Adrenal gland (tissue), 12 donors: Measurements from ENCODE around the gene PPEF2. TPM values are rescaled to one million over a fixed set of nuclear protein-coding genes. Genes with fewer than 3 reads are reported as not detected.
"Not testable (repeated sequence)": the region's sequence is repeated elsewhere in the genome, so short reads cannot be mapped to it uniquely, and the experiment has no call there.

Experiments
- DNase-seq, 7 donors: peaks; one replicate each; pipeline ENCODE4 v3.0.0-alpha.2; 2019 to 2020
- H3K27ac ChIP-seq, 5 donors: fragments of 200-600 bp; sonication (generic) in 4 of 5; 1 replicate in 3 of 5; 2 replicates in 2 of 5; pipeline versions ENCODE4 v1.5.1 to v1.8.0; 2016 to 2020; ENCODE audit warnings: mild to moderate bottlenecking in 1 of 5
- H3K27me3 ChIP-seq: fragments of 200-600 bp; 2 replicates; pipeline ENCODE4 v1.8.0; 2021
- H3K36me3 ChIP-seq, 2 donors: fragments of 200-600 bp; replicated peaks in 1 of 2; 1 replicate in 1 of 2; 2 replicates in 1 of 2; pipeline versions ENCODE4 v1.5.1 to v1.8.0; 2018 to 2022
- H3K4me1 ChIP-seq, 2 donors: fragments of 200-600 bp; replicated peaks in 1 of 2; 1 replicate in 1 of 2; 2 replicates in 1 of 2; pipeline versions ENCODE4 v1.5.1 to v1.8.0; 2018 to 2021
- H3K4me3 ChIP-seq, 4 donors: fragments of 200-600 bp; sonication (generic) in 3 of 4; one replicate each; pipeline ENCODE4 v1.5.1; 2016 to 2018
- H3K9me3 ChIP-seq, 3 donors: fragments of 200-600 bp; sonication (generic) in 1 of 3; replicated peaks in 1 of 3; 1 replicate in 2 of 3; 2 replicates in 1 of 3; pipeline versions ENCODE4 v1.5.1 to v1.8.0; 2016 to 2021
- POLR2A ChIP-seq, 2 donors: fragments of 450-650 bp; IDR thresholded peaks; one replicate each; pipeline ENCODE4 v1.6.1; 2017; ENCODE audit warnings: antibody characterized with exemption in 2 of 2, mild to moderate bottlenecking in 2 of 2, moderate library complexity in 1 of 2
- WGBS, 4 donors: extraction: QIAGEN DNeasy Blood & Tissue Kit in 2 of 4; methylation state at CpG; one replicate each; pipeline versions ENCODE4 v1.1.5 to v1.1.7; 2013 to 2017; 5-methylcytosine and 5-hydroxymethylcytosine counted together
- intact Hi-C, 2 donors: fragments of 100-400 bp; cut with DNase I; formaldehyde crosslinking; loops; one replicate each; pipeline versions ENCODE4 v1.14.1 to v1.15.0; 2022 to 2023
- polyA plus RNA-seq, 3 donors: library from polyadenylated mRNA; stranded (reverse); fragments of 200-250 nt in 2 of 3; fragments of 350-450 nt in 1 of 3; fragmentation: Illumina TruSeq in 1 of 3; extraction: RNeasy Lipid Tissue Mini Kit (QIAGEN cat#74804) in 1 of 3; gene quantifications; one replicate each; pipeline ENCODE4 v1.2.3, GENCODE V29; 2013 to 2014
- total RNA-seq, 9 donors: library from RNA; depleted of rRNA in 4 of 9; stranded (reverse); fragments of >200 nt in 4 of 9; fragments of 120-200 nt in 1 of 9; fragmentation: NEBNext Ultra II Directional in 1 of 9; extraction: Animal tissue kit (Norgen Biotek cat#: 25700) in 1 of 9; gene quantifications; one replicate each; pipeline versions ENCODE4 v1.1.0 to v1.2.4, GENCODE V29; 2013 to 2023
- TF ChIP-seq, protein P1 (sequence below), 6 experiments: fragments of 450-650 bp in 4 of 6; fragments of 200-600 bp in 2 of 6; sonication (generic) in 1 of 6; IDR thresholded peaks; 1 replicate in 5 of 6; 2 replicates in 1 of 6; pipeline versions ENCODE4 v1.5.1 to v1.8.0; 2016 to 2021; ENCODE audit warnings: antibody characterized with exemption in 6 of 6, mild to moderate bottlenecking in 2 of 6, moderate library complexity in 1 of 6
- donor health status: healthy with polysubstance abuse.
- donor health status: Bipolar disorder and iron deficiency.
- donor health status: DM: yes; HTN: yes; CAD: no.
- donor health status: DM: no; HTN: no; CAD: no.
- donor health status: DM: no; HTN: no; CAD: no.
- donor health status: DM: yes; HTN: yes; CAD: no.

The PPEF2 gene
- total and polyA plus RNA-seq, 12 donors, result 0.03 to 0.08 (median 0.06) TPM; not detected in 9

DNA sequence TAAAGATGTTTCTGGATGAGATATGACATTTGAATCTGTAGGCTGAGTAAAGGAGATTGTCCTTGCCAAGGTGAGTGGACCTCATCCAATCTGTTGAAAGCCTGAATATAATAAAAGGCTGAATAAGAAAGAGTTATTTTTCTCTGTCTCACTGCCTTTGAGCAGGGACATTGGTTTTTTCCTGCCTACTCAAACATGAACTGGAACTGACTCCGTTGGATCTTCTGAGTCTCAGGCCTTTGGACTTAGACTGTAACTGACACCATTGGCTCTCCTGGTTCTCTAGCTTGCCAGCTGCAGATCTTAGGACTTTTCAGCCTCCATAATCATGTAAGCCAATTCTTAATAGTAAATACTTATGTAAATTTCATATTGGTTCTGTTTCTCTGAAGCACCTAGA is 43.5 kb downstream of the PPEF2 start:
- TF ChIP-seq, protein P1, sequence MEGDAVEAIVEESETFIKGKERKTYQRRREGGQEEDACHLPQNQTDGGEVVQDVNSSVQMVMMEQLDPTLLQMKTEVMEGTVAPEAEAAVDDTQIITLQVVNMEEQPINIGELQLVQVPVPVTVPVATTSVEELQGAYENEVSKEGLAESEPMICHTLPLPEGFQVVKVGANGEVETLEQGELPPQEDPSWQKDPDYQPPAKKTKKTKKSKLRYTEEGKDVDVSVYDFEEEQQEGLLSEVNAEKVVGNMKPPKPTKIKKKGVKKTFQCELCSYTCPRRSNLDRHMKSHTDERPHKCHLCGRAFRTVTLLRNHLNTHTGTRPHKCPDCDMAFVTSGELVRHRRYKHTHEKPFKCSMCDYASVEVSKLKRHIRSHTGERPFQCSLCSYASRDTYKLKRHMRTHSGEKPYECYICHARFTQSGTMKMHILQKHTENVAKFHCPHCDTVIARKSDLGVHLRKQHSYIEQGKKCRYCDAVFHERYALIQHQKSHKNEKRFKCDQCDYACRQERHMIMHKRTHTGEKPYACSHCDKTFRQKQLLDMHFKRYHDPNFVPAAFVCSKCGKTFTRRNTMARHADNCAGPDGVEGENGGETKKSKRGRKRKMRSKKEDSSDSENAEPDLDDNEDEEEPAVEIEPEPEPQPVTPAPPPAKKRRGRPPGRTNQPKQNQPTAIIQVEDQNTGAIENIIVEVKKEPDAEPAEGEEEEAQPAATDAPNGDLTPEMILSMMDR (IDR thresholded peaks at IDR 0.05), result no peak
- no peak for TF ChIP-seq POLR2A (IDR thresholded peaks at IDR 0.05)
- intact Hi-C loops, result no loop called here
- H3K36me3 ChIP-seq, result no peaks in the 10 kb centered on the region
- H3K4me3 ChIP-seq, result no peak overlapping the region
- no peaks in the 10 kb centered on the region for H3K9me3 ChIP-seq
- WGBS, 4 donors, result 54 to 98% (median 80%) methylated on average over 1 of the region's 1 CpG
- no peaks in the 10 kb centered on the region for H3K27me3 ChIP-seq
- no peaks in the 10 kb centered on the region for H3K4me1 ChIP-seq
- DNase-seq, result no peak
- H3K27ac ChIP-seq, result no peak overlapping the region

DNA sequence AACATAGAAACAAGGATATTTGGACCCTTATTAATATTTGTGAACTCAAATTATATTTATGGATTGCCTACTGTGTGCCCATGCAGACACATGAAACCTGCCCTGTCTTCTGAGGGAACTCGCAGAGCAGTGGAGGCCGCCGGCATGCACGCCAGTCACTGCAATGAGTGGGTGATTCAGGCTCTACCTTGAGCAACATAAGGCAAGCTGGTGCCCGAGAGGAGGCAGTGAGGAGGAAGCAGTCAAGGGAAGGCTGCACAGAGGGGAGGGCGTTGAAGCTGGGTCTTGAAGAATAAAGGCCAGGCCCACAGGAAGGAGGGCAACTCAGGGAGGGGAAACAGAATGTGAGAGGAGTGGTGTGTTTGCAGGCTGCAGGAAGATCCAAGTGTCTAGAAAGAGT is 52.8 kb downstream of the PPEF2 start:
- TF ChIP-seq, protein P1 (IDR thresholded peaks at IDR 0.05), result no peak
- TF ChIP-seq POLR2A (IDR thresholded peaks at IDR 0.05), result no peak
- H3K4me1 ChIP-seq, result peaks cover 3 to 4% of the 10 kb centered on the region in 2 donors
- H3K27ac ChIP-seq, result no peak overlapping the region
- no peaks in the 10 kb centered on the region for H3K9me3 ChIP-seq
- no peaks in the 10 kb centered on the region for H3K36me3 ChIP-seq
- intact Hi-C loops, result loop anchor here in 1 of 2 donors (5.0 kb wide), 1 partner anchor 197 kb away; no protein-coding TSS in a partner anchor
- DNase-seq, result no peak
- no peaks in the 10 kb centered on the region for H3K27me3 ChIP-seq
- 68 to 73% (median 71%) methylated on average over 6 of the region's 6 CpGs for WGBS, 4 donors
- H3K4me3 ChIP-seq, result no peak overlapping the region

DNA sequence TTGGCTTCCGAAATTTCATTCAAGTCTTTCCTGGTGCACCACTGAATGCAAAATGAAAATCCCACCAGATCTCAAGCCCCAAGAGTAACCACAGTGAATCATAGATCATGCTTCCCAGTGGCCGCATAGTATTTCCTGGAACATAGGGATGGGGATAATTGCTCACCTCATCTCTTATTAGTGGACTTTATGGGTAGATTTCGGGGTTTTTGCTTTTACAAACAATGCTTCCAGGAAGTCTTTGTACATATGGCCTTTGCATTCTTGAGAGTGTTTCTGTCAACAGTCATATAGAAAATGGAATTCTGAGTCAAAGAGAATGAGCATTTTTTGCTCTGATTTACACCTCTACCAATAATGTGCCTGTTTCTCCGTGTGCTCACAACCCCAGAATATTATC is 53.4 kb downstream of the PPEF2 start:
- DNase-seq, result no peak
- peaks cover 5 to 10% of the 10 kb centered on the region in 2 donors for H3K4me1 ChIP-seq
- intact Hi-C loops, result loop anchor here in 1 of 2 donors (5.0 kb wide), 1 partner anchor 197 kb away; no protein-coding TSS in a partner anchor
- H3K27ac ChIP-seq, result no peak overlapping the region
- no peak overlapping the region for H3K4me3 ChIP-seq
- 73 to 75% (median 73%) methylated on average over 4 of the region's 4 CpGs for WGBS, 4 donors
- no peak for TF ChIP-seq POLR2A (IDR thresholded peaks at IDR 0.05)
- no peaks in the 10 kb centered on the region for H3K36me3 ChIP-seq
- no peaks in the 10 kb centered on the region for H3K27me3 ChIP-seq
- no peaks in the 10 kb centered on the region for H3K9me3 ChIP-seq

DNA sequence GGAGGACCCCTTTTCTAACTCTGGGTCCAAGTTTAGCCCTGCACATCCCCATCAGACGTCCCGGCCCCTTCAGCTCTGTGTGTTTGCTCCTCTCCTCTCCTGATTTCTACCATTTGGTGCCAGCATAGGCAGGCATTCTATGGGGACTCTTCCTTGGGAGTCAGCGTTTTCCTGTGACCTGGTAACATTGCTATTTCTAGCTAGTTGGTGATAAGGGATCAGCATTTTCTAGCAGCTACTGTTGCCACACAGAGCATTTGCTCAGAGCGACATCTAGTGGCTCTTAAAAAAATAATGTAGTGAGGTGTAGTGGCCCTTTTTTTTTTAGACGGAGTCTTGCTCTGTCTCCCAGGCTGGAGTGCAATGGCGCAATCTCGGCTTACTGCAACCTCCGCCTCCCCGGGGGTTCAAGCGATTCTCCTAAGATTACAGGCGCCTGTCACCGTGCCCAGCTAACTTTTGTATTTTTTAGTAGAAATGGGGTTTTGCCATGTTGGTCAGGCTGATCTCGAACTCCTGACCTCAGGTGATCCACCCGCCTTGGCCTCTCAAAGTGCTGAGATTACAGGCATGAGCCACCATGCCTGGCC is 54.0 kb downstream of the PPEF2 start:
- not testable (repeated sequence) for H3K27me3 ChIP-seq
- H3K4me3 ChIP-seq, result peak overlapping the region in 1 of 4 donors; percentile 23
- DNase-seq, result peak; percentile 24 to 65 (median 54)

More for the DNA sequence above, 54.0 kb downstream of the PPEF2 start:
- not testable (repeated sequence) for H3K9me3 ChIP-seq, H3K27ac ChIP-seq, H3K36me3 ChIP-seq
- peaks cover 9 to 15% of the 10 kb centered on the region in 2 donors for H3K4me1 ChIP-seq
- WGBS, 4 donors, result 19 to 23% (median 21%) methylated on average over 14 of the region's 14 CpGs
- TF ChIP-seq, protein P1 (IDR thresholded peaks at IDR 0.05), result peak; percentile 55 to 80 (median 70)
- intact Hi-C loops, result loop anchor here in 1 of 2 donors (5.0 kb wide), 1 partner anchor 196 kb away; no protein-coding TSS in a partner anchor
